Cerebellar cortex (tissue), 1 donor: ENCODE results near the gene ANO9.
"Not testable (repeated sequence)": the region's sequence is repeated elsewhere in the genome, so short reads cannot be mapped to it uniquely, and the experiment has no call there.

Source experiments
- DNase-seq: peaks from one replicate; pipeline ENCODE4 v3.0.0-alpha.2; 2015; ENCODE audit warnings: low spot score

Gene ANO9

DNA sequence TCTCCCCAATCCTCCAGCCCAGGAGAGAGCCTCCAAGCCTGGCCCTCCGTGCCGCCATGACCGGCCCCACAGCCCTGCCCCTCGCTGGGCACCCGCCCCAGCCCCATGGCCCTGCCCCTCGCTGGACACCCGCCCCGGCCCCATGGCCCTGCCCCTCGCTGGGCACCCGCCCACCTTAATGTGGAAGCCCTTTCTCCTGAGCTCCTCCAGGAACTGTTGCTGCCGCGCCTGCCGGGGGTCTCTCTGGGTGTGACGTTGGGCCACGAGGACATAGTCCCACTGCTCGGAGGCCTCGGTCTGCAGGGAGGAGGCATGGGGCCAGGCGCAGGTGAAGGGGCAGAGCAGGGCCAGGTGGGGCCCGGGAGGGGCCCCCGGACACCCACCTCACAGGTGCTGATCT is 8.2 kb downstream of the ANO9 start:
- no peak for DNase-seq

DNA sequence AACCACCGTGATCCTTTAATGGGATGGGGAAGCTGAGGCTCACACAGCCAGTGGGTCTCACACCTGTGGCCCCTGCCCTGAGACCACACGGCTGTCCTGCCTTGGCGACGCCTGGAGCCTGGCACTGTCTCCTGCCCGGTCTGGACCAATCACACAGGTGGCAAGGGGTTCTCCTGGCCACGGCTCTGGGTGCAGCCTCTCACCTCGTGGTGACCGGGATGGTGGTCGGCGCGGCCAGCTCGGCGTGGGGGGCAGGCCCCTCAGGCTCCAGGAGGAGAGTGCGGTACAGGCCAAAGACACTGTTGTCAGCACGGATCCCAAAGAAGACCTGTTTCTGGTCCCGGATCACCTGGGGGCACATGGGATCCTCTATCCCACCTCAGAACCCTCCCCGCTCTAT is 8.7 kb downstream of the ANO9 start:
- DNase-seq: no peak

DNA sequence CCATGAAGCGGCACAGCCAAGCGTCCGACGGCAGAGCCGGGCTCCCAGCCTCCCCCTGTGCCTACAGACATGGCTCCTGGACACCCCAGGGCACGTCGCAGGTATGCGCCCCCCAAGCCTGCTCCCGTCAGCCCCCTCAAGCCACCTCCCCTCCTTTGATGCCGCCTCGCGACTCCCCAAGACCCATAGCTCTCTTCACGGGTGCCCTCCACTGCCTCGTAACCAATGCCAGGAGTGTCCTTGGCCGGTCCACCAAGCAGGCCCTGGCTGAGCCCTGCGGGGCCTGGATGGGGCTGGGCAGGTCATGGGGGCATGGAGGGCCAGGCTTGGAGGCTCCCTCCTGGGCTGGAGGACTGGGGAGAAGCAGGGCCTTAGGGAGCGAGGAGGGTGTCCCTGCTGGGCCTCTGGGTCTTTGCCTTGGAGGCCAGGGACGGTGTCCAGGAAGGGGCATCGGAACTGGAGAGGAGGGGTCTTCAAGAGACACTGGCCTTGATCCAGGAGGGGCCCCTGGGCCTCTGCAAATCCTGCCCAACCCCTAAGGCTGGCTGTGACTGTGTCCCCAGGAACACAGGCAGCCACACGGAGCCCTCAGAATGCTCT is 9.2 kb downstream of the ANO9 start:
- DNase-seq: no peak

DNA sequence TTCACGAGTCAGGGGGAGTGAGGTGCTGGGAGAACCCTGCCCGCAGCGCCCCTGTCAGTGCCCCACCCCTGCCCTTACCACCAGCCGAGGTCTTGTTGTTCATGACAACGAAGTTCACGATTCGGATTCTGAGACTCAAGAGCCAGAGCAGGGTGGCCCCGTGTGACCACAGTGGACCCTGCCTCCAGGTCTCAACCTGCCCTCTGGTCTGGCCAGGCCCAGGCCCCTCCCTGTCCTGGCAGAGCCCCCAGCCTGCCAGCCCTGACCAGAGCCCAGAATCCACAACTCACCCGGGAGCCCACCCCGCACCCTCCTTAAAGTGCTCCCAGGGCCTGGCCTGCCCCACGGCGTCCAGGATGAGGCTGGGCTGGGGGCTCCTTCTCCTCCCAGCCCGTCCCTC is 9.9 kb downstream of the ANO9 start:
- DNase-seq: no peak

DNA sequence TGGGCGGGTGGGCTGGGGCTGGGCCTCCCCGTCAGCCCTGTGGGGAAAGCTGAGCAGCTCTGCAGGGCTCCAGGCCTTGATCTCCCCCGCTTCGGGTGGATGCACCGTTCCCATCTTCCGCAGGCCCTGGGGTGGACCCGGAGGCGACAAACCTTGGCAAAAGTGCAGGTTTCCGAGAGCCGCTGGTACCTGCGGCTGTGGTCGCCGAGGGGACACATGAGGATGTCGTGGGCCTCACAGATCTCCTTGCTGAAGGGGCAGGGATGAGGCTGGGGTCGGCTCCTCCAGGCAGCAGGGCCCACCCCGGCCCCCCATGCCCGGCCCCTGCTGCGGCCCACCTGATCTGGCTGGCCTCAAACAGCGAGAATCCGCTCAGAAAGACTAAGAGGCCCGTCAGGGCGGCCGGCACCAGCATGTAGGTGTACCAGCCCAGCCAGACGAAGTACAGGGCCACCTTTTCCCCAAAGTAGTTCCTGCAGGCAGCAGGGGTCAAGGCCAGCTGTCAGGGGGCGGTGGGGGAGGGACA is 11.8 kb downstream of the ANO9 start:
- no peak for DNase-seq

DNA sequence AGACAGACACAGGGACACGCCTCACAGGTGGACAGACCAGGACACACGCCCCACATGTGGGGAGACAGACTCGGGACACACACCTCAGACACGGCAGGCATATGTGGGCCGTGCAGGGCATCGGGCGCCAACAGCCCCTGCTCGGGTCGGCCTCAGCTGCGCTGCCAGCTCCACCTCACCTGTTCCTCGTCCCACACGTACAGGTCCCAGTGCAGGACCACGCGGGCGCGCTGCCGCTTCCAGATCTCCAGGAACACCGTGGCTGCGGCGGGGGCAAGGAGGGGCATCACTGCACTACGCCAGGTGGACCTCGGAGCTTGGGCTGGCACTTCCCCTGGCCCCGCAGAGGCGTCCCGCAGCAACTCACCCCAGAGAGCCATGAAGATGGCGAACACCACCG is 12.4 kb downstream of the ANO9 start:
- no peak for DNase-seq

DNA sequence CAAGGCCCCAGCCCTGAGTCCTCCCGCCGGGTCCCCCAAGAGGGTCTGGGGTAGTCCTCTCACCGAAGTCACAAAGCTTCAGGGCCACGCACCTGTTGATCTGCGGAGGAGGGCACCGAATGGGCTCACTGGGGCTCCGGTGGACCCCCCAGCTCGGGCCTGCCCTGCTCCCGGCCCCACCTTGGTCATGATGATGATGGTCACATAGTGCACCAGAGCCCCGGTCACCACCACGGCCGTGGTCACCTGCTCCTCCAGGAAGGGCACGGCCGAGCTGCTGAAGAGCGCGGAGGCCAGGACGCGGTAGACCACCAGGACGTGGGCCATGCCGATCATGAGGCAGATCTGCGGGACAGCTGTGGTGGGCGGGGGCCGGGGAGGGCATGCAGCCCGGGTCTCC is 13.5 kb downstream of the ANO9 start:
- no peak for DNase-seq

DNA sequence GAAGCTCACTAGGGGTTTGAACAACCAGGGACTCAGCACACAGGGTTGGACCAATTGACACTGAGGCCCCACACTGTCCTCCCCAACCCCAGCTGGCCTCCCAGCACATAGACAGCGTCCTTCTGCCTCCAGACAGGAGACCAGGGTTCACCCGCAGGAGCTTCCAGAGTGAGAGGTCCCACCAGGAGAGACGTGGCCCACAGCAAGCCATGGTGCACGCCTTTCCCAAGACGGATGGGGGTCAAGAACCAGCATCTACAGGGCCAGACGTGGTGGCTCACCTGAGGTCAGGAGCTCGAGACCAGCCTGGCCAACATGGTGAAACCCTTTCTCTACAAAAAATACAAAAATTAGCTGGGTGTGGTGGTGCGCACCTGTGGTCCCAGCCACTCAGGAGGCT is 15.0 kb downstream of the ANO9 start:
- no peak for DNase-seq

DNA sequence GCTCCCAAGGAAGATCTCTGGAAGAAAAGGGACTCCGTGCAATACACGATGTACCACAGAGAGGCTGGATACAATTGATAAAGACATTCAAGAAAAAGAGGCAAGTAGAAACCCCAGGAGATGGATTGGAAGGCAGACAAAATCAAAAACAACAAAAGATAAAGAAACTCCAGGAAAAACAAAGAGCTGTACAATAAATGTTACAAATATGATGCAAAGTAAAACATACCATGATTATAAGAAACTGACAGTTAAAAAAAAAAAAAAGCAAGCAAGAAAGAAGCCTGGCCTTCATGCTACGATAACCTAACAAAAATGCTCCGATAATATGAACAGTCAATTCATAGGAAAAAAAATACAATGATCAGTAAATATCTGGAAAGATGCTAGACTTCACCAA is 16.5 kb downstream of the ANO9 start:
- no peak for DNase-seq

DNA sequence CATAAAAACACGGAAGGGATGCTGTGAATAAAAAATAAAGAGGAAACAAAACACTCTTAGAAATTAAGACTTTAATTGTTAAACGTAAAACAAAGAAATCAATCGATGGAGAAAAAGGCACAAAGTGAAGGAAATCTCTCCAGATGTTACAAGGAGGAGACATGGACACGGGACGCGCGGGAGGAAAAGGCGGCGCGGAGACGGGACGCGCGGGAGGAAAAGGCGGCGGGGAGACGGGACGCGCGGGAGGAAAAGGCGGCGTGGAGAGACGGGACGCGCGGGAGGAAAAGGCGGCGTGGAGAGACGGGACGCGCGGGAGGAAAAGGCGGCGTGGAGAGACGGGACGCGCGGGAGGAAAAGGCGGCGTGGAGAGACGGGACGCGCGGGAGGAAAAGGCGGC is 17.0 kb downstream of the ANO9 start:
- not testable (repeated sequence) for DNase-seq

DNA sequence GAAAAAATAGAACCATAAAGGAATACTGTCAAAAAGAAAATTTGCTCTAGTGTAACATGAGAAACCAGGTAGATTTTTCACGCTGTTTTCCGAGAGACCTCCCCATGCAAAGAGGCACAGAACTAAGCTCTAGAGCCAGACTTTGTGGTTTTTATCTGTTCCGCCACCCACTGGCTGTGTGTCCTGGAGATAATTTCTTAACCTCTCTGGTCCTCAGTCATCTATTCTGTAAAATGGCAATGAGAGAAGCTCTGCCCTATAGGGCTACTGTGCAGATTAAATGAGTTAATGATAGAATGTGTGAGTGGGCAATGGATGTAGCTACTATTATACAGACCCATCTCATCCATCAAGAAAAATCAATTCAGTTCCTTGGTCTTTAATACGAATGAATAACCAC is 17.6 kb downstream of the ANO9 start:
- no peak for DNase-seq

DNA sequence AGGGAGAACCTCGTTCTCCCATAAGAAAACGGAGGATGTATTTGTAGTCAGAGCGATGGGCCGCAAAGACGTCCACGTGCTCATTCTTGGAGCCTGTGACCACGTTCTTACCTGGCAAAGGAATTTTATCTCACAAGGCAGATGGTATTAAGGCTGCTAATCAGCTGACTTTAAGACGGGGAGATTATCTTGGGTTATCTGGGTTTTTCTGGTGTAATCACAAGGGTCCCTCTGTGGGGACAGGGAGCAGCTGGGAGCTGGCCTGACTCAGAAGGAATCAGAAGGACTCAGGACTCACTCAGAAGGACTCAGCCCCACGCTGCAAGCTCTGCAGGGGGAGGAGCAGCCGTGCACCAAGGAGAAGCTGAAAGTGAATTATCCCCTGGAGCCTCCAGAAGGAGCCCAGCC is 19.6 kb downstream of the ANO9 start:
- no peak for DNase-seq

DNA sequence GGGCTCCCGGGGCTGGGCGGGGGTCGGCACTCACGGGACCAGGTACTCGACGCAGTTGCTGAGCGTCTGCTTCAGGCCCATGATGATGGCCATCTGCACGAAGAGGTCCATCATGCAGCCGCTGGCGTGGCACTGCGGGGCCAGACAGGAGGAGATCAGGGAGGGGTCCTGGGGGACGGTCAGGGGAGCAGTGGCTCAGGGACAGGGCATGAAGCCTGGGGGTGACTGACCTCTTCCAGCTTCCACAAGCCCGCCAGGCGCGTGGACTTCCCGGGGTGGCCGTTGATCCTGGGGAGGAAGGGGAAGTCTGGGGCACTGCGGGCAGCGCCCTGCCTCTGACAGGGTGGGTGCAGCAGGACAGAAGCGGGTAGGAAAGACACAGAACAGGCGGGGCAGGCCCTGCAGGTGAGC is 20.9 kb downstream of the ANO9 start:
- DNase-seq: no peak

DNA sequence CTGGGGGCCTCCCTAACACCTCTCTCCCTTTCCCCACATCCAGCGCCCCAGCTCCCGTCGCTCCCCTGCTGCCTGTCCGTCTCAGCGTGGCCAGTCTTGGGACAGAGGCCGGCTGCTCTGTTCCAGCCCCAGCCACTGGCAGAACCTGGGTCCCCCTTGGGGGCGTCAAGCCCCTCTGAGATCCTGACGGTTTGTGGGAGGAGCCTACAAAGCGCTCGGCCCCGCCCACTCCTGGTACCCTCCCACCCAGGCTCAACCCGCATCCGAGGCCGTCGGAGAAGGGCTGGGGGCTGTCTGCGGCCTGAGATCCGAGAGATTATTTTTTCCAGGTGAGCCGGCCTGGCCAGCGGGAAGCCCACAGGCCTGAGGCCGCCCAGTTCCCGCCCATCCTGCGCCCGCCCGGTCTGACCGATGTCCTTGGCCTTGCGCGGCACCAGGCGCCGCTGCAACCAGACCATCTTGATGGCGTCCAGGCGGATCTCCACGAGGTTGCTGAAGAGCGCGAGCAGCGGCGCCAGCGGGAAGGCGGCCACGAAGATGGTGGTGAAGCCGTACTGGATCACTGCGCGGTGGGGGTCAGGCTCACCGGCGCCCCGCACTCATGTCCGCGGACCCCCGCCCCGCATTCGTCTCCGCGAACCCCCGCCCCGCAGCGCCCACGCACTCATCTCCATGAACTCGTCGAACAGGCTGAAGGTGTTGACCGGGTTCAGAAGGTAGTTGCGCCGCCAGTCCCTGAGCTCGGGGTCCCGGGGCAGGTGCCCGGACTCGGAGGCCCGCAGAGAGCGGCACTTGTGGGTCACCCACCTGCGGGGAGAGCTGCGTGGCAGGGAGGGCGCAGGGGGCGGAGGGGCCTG is 21.5 kb downstream of the ANO9 start:
- no peak for DNase-seq

DNA sequence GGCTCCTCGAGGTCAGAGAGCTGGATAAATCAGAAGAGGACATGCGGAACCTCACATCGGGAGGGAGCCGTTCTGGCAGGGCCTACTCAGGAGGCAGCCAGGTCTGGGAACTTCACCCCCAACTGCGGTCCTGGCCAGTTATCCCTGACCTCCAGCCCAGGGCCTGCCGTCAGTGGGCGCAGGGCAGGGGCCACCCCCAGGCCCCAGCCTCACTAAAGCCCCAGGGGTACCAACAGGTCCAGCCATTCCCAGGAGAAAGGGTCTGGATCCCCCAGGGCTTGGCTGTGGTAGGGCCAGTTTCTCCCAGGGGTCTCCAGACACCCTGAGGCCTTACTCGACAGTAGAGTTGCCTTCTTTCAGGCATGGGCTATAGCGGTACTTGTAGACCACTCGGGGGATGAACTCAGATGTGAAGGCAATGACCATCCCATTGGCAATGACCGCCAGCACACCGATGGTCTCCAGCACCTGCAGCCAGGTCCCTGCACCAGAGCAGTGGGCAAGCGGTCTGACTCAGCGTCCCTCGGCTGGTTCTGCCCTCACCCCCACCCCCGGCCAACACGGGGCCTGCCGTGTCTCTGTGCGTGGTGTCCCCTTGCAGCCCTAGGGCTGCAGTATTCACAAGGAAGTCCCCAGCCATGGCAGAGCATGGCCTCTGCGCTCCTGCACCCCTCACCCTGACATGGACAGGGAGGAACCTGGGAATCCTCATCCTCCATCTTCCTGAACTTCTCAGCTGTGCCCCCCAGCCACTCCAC is 22.4 kb downstream of the ANO9 start:
- DNase-seq: no peak

DNA sequence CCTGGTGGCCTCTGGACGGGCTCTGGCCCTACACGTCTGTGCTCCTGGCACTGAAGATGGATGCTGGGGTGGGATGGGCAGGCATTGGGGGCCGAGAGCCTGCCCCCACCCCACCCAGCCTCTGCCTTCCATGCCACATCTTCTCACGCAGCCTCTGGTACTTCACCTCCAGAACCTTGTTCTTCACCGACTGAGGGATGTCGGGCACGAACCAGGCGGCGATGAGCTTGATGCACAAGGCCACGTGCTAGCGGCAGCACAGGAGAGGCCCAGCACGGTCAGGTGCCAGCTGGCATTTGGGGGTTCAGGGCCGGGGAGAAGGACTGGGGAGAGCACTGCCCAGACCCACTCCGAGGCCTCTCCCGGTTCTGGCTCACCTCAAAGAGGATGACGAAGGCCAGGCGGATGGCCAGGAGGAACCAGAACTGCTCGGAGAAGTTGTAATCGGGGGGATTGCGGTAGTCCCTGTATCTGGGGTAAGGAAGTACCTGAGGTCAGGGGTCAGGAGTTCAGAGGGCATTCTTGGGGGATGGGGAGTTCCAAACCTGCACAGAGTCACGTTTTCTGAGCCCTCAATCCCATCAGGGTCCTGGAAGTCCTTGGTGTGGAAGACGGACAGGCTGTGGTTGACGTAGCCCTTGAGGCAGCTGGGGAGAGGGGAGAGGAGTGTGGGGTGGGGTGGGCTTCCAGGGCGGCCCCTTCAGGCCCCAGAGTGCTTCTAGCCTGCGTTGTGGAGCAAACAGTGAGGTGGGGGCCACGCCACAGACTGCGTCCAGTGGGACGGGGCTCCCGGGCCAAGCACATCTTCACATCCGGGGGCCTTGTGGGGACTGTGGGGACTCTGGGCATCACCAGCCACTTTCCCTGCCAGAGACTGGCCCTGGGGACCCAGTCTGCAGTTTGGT is 23.2 kb downstream of the ANO9 start:
- no peak for DNase-seq

DNA sequence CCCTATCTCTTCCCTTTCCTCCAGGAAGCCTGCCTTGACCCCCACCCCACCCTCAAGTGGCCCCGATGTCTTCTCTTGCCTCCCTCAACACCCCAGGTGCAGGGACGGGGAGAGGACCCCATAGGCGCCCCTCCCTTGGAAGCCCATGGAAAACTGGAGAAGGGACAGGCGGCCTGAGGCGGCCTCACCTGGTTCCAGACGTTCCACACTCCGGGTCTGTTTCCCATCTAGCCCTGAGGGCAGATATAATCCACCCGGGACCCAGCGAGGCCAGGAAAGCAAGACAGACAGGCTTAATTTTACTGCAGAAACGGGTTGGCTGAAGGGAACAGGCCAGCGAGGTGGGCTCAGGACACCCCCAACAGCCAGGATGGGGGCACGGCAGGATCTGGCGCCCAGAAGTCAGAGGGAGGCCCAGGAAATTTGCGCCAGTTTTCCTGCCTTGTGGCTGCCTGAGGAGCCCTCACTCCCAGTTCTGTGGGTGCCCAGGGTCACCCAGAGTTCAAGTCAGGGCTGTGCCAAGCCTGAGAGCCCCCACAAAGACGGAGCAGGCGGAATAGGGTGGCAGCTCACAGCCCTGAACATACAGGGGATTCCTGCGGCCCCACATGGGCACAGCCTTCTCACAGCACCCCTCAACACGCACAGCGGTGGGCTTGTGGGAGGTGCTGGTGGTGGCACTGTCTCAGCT is 24.0 kb downstream of the ANO9 start:
- DNase-seq: no peak

DNA sequence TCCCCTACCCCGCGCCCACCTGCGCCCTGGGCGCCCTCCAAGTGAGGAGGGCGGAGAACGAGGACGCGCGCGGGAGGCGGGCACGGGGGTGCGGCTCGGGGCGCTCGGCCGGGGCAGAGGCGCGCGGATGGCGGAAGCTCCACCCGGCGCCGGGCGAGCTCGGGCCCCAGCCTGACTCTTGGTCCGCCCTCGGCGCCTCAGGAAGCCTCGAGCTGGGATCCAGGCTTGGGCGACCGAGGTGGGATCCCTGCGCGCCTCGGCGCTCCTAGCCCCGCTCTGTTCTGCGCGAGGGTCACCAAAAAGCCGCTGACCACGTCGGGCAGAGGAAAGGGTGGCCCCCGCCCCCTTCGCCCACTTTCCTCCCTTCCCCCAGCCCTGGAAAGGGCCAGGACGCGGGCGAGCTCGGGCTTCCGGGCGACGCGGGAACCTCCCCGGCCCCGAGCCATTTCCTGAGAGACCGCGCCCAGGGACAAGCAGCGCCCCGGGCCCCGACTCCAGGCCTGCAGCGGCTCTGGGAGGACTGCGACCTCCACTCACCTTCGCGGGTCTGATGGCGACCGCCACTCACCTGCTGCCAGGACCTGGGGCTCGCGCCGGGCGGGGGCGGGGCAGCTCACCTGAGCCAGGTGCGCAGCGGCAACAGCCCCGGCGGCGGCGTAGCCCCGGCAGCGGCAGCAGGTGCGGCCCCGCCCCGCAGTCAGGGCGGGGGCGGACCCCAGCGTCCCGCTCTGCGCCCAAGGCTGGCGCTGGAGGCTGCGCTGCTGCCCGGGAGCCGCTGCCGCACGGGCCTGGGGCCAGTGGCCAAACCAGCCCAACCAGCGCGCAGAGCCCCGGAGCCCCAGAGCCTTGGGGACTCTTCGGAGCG is 24.8 kb downstream of the ANO9 start:
- no peak for DNase-seq

DNA sequence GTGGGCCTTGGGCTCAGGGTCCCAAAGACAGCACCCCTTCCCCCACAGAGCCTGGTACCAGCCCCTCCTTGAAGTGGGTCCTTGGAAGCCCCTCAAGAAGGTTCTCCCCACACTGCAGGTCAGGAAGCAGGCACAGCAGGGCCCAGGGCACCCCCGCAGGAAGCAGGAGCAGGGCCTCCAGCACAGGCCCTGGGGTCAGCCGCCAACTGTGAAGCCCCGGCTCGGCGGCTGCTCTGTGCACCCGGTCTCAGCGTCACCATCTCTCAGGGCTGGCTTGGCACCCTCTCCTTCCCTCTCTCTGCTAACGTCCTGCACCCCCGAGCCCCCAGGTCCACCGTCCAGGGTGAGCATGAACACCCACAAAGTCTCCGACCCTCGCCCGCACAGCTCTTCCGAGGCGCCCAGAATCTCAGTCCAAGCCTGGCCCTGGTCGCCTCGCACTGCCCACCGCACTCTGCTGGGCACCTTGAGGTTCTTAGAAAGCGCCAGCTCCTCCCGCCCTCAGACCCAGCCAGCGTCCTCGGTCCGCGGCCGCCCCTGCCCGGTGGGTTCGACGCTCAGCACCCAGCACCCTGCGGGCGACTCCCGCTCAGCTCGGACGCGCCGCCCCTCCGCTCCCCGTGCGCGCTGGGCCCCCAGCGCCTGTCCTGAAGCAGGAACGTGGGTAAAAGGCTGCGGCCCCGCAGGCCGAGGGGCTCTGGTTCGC is 25.6 kb downstream of the ANO9 start:
- no peak for DNase-seq

DNA sequence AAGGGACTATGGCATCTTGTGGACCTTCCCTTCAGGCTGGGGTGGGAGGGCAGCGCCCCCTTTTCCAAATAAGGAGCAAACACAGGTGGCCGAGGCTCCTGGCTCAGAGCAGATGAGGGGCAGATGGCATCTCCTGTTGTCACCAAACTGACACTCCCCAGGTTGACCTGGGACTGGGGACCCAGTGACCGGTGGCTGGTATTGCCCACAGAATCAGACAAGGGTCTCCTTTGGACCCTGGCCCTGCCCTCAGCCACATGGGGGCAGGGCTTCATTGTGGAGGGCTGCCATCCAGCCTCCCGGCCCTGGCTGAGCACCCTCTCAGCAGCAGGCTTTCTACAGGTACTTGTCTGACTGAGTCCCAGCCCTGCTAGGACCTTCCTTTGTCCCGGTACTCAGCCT is 26.2 kb downstream of the ANO9 start:
- DNase-seq: no peak
